PC-9 (cell line): ENCODE results near the gene CNTN4. TPM values are rescaled to one million over a fixed set of nuclear protein-coding genes. Genes with fewer than 3 reads are reported as not detected.
"Not testable (repeated sequence)": the region's sequence is repeated elsewhere in the genome, so short reads cannot be mapped to it uniquely, and the experiment has no call there.

Source experiments
- BruUV-seq: library from RNA; stranded (reverse); fragments of 400-500 nt; replicated peaks from 2 replicates; lab custom pipeline; 2021; lab: Mats Ljungman, UMichigan
- CTCF ChIA-PET: fragments of 300-600 bp; sonication (Branson Sonifier 250); formaldehyde crosslinking; loops from one replicate; lab custom pipeline; 2022; ENCODE audit warnings: antibody characterized with exemption; lab: Charles Lee
- POLR2A ChIA-PET: fragments of 300-600 bp; sonication (Branson Sonifier 250); formaldehyde crosslinking; loops from one replicate; lab custom pipeline; 2022; ENCODE audit warnings: antibody characterized with exemption; ENCODE audit not compliant: unreplicated experiment; lab: Charles Lee
- DNase-seq, 2 experiments: peaks; one replicate each; pipeline versions ENCODE4 v3.0.0 to v3.0.0-alpha.2; 2015 to 2022; ENCODE audit warnings: mixed read lengths in 1 of 2
- H2AFZ ChIP-seq: fragments of 200-600 bp; sonication (generic); 2 replicates; pipeline ENCODE4 v1.8.1; 2017; ENCODE audit warnings: antibody characterized with exemption
- H3F3A ChIP-seq: fragments of 200-600 bp; sonication (generic); 2 replicates; pipeline ENCODE4 v1.8.1; 2017; ENCODE audit warnings: antibody characterized with exemption, mild to moderate bottlenecking, low read depth; ENCODE audit not compliant: insufficient read depth
- H3K27ac ChIP-seq: fragments of 200-600 bp; sonication (generic); 2 replicates; pipeline ENCODE4 v1.6.1; 2016; ENCODE audit warnings: mixed run types
- H3K27me3 ChIP-seq: fragments of 200-600 bp; sonication (generic); 2 replicates; pipeline ENCODE4 v1.6.1; 2016; ENCODE audit warnings: low read depth, mixed run types; ENCODE audit not compliant: insufficient read depth
- H3K36me3 ChIP-seq: fragments of 200-600 bp; sonication (generic); 2 replicates; pipeline ENCODE4 v1.6.1; 2016; ENCODE audit warnings: low read depth, mixed run types
- H3K4me1 ChIP-seq: fragments of 200-600 bp; sonication (generic); replicated peaks from 2 replicates; pipeline ENCODE4 v1.6.1; 2016; ENCODE audit warnings: mixed run types; ENCODE audit not compliant: insufficient read depth
- H3K4me2 ChIP-seq: fragments of 200-600 bp; sonication (generic); 2 replicates; pipeline ENCODE4 v1.6.1; 2017; ENCODE audit warnings: mixed run types
- H3K4me3 ChIP-seq: fragments of 200-600 bp; sonication (generic); 2 replicates; pipeline ENCODE4 v1.6.1; 2016; ENCODE audit warnings: mixed run types
- H3K79me2 ChIP-seq: fragments of 200-600 bp; sonication (generic); 2 replicates; pipeline ENCODE4 v1.6.1; 2017; ENCODE audit warnings: low read depth, mixed run types
- H3K9me2 ChIP-seq: fragments of 200-600 bp; sonication (generic); 2 replicates; pipeline ENCODE4 v1.8.1; 2017; ENCODE audit warnings: mild to moderate bottlenecking; ENCODE audit not compliant: insufficient read depth
- H3K9me3 ChIP-seq: fragments of 200-600 bp; sonication (generic); 2 replicates; pipeline ENCODE4 v1.8.1; 2016; ENCODE audit warnings: low read depth; ENCODE audit not compliant: insufficient read depth
- H4K20me1 ChIP-seq: fragments of 200-600 bp; sonication (generic); 2 replicates; pipeline ENCODE4 v1.8.1; 2017; ENCODE audit not compliant: insufficient read depth
- EZH2 ChIP-seq: fragments of 200-600 bp; sonication (generic); IDR thresholded peaks from 2 replicates; pipeline ENCODE4 v1.8.0; 2017; ENCODE audit warnings: antibody characterized with exemption, low read depth
- intact Hi-C: fragments of 100-400 bp; cut with micrococcal nuclease; formaldehyde crosslinking; loops from one replicate; pipeline ENCODE4 v1.10.0; 2022; ENCODE audit not compliant: unreplicated experiment
- total RNA-seq: library from RNA; stranded (reverse); gene quantifications from 2 replicates; pipeline ENCODE4 v1.2.3, GENCODE V29; 2021
- TF ChIP-seq, protein P1 (sequence below): fragments of 200-600 bp; sonication (generic); conservative IDR thresholded peaks from 2 replicates; pipeline ENCODE4 v1.6.1; 2017; ENCODE audit warnings: mixed run types, antibody characterized with exemption, mild to moderate bottlenecking, moderate library complexity

CNTN4 gene
- total RNA-seq, 1 experiment from 2014 or later: not detected

- H3K4me1 ChIP-seq: no peaks in the 10 kb centered on the region
- no peaks in the 10 kb centered on the region for H3K36me3 ChIP-seq
- H3K27ac ChIP-seq: no peak overlapping the region
- H3K4me3 ChIP-seq: no peak overlapping the region
- H3F3A ChIP-seq: no peaks in the 10 kb centered on the region
- DNase-seq: no peak
- CTCF ChIA-PET: no interaction called here
- no peaks in the 10 kb centered on the region for H3K27me3 ChIP-seq
- no TSS peak for BruUV-seq
- no peak overlapping the region for H2AFZ ChIP-seq
- TF ChIP-seq EZH2: no peak
- TF ChIP-seq, protein P1, sequence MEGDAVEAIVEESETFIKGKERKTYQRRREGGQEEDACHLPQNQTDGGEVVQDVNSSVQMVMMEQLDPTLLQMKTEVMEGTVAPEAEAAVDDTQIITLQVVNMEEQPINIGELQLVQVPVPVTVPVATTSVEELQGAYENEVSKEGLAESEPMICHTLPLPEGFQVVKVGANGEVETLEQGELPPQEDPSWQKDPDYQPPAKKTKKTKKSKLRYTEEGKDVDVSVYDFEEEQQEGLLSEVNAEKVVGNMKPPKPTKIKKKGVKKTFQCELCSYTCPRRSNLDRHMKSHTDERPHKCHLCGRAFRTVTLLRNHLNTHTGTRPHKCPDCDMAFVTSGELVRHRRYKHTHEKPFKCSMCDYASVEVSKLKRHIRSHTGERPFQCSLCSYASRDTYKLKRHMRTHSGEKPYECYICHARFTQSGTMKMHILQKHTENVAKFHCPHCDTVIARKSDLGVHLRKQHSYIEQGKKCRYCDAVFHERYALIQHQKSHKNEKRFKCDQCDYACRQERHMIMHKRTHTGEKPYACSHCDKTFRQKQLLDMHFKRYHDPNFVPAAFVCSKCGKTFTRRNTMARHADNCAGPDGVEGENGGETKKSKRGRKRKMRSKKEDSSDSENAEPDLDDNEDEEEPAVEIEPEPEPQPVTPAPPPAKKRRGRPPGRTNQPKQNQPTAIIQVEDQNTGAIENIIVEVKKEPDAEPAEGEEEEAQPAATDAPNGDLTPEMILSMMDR: no peak
- POLR2A ChIA-PET: no interaction called here
- no peaks in the 10 kb centered on the region for H3K79me2 ChIP-seq
- no peaks in the 10 kb centered on the region for H3K9me2 ChIP-seq
- H3K9me3 ChIP-seq: no peaks in the 10 kb centered on the region
- intact Hi-C loops: no loop called here
- H4K20me1 ChIP-seq: no peaks in the 10 kb centered on the region
- no peak overlapping the region for H3K4me2 ChIP-seq
Measured at GRCh38 chr3:2984831-2985220, 886.2 kb downstream of the CNTN4 start.

DNA sequence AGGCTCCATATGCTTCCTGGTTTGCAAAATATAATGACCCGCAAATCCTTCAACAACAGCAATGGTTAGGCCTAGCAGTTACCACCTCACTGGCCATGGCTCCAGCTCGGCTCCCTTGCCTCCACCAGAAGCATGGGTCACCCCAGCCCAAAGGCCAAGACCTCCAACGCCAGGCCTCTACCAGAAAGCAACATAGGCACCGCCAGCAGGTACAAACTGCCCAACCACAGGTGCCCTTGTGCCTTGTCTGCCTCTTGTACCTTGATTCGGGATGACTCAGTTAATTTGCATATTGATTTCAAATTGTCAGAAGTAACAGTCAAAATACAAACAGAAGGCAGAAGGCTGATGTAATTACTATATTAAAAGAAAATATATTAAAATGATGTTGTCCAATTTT is 886.8 kb downstream of the CNTN4 start:
- POLR2A ChIA-PET: no interaction called here
- no peak for DNase-seq
- Histone ChIP-seq H3K4me2 (no peak overlapping the region), H3K4me1 (no peaks in the 10 kb centered on the region), H3K4me3 (no peak overlapping the region), H3K27me3 (no peaks in the 10 kb centered on the region), H3K9me3 (no peaks in the 10 kb centered on the region), H3K9me2 (no peaks in the 10 kb centered on the region), H3K36me3 (no peaks in the 10 kb centered on the region), H3K27ac (no peak overlapping the region), H4K20me1 (no peaks in the 10 kb centered on the region), H3F3A (no peaks in the 10 kb centered on the region), H3K79me2 (no peaks in the 10 kb centered on the region), H2AFZ (no peak overlapping the region)
- TF ChIP-seq EZH2: no peak
- TF ChIP-seq, protein P1: no peak
- CTCF ChIA-PET: no interaction called here
- intact Hi-C loops: no loop called here
- BruUV-seq: no TSS peak

DNA sequence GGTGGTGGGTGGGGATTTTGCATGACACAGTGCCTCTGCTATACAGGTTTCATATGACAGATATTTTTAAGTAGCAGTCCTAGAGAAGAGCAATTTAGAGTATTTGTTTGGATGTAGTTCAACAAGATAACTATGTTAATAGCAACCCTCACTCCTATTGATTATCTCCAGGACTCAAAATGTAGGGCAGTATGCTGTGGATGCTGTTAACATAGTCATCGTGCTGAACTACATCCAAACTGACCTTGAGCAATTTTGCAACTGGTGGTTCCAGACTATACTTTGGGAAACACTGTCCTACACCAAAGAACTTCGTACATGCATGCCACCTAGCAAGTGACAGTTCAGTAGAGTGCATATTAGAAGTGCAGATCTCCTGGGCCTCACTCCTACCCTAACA is 893.9 kb downstream of the CNTN4 start:
- H3F3A ChIP-seq: no peaks in the 10 kb centered on the region
- no peak overlapping the region for H3K27ac ChIP-seq
- no peaks in the 10 kb centered on the region for H3K36me3 ChIP-seq
- H3K4me1 ChIP-seq: no peaks in the 10 kb centered on the region
- DNase-seq: no peak
- no peaks in the 10 kb centered on the region for H3K79me2 ChIP-seq
- no peaks in the 10 kb centered on the region for H3K27me3 ChIP-seq
- TF ChIP-seq, protein P1: no peak
- TF ChIP-seq EZH2: no peak
- no peaks in the 10 kb centered on the region for H3K9me2 ChIP-seq
- BruUV-seq: no TSS peak
- H2AFZ ChIP-seq: no peak overlapping the region
- intact Hi-C loops: no loop called here
- no peak overlapping the region for H3K4me2 ChIP-seq
- H3K4me3 ChIP-seq: no peak overlapping the region
- H4K20me1 ChIP-seq: no peaks in the 10 kb centered on the region
- POLR2A ChIA-PET: no interaction called here
- CTCF ChIA-PET: no interaction called here
- no peaks in the 10 kb centered on the region for H3K9me3 ChIP-seq

- intact Hi-C loops: not testable (repeated sequence)
Measured at GRCh38 chr3:2993130-2993529, 894.5 kb downstream of the CNTN4 start.

More at GRCh38 chr3:2993130-2993529, 894.5 kb downstream of the CNTN4 start:
- H3K79me2 ChIP-seq, H3K9me2 ChIP-seq, H3K4me3 ChIP-seq, H2AFZ ChIP-seq, H3F3A ChIP-seq, H3K4me1 ChIP-seq, H4K20me1 ChIP-seq, H3K27ac ChIP-seq, H3K27me3 ChIP-seq, DNase-seq, H3K9me3 ChIP-seq, CTCF ChIA-PET, H3K36me3 ChIP-seq, BruUV-seq, H3K4me2 ChIP-seq, POLR2A ChIA-PET: not testable (repeated sequence)
